ENCODE data around the gene GRIN1.
"Not testable (repeated sequence)": the region's sequence is repeated elsewhere in the genome, so short reads cannot be mapped to it uniquely, and the experiment has no call there.

GRIN1 gene

GRCh38 chr9:137110911-137111787 lies 27.8 kb upstream of the GRIN1 start:
- no peak for DNase-seq (ENCODE audit: low read depth in 2 of 2, low spot score in 1 of 2)

GRCh38 chr9:137111788-137112563 lies 27.0 kb upstream of the GRIN1 start:
- no peak for DNase-seq (ENCODE audit: low read depth in 2 of 2, low spot score in 1 of 2)

GRCh38 chr9:137112564-137113384 lies 26.2 kb upstream of the GRIN1 start:
- no peak for DNase-seq (ENCODE audit: low read depth in 2 of 2, low spot score in 1 of 2)

- no peak for DNase-seq (ENCODE audit: low read depth in 2 of 2, low spot score in 1 of 2)
Measured at GRCh38 chr9:137113385-137114159, 25.4 kb upstream of the GRIN1 start.

- DNase-seq (ENCODE audit: low read depth in 2 of 2, low spot score in 1 of 2), result no peak
Measured at GRCh38 chr9:137114220-137114612, 24.7 kb upstream of the GRIN1 start.

- DNase-seq (ENCODE audit: low read depth in 2 of 2, low spot score in 1 of 2), result peak; percentile 56 to 63
Measured at GRCh38 chr9:137114613-137115393, 24.2 kb upstream of the GRIN1 start, which contains the start of gene DPP7. DPP7 (minus strand) TSS chr9:137114733; CDS start chr9:137114713, 20 bp downstream.

- DNase-seq (ENCODE audit: low read depth in 2 of 2, low spot score in 1 of 2), result no peak
Measured at GRCh38 chr9:137115394-137116026, 23.4 kb upstream of the GRIN1 start.

- DNase-seq (ENCODE audit: low read depth in 2 of 2, low spot score in 1 of 2), result no peak
Measured at GRCh38 chr9:137116027-137116507, 22.9 kb upstream of the GRIN1 start.

- DNase-seq (ENCODE audit: low read depth in 2 of 2, low spot score in 1 of 2), result no peak
Measured at GRCh38 chr9:137116728-137117127, 22.2 kb upstream of the GRIN1 start.

- DNase-seq (ENCODE audit: low read depth in 2 of 2, low spot score in 1 of 2), result no peak
Measured at GRCh38 chr9:137117269-137117731, 21.7 kb upstream of the GRIN1 start.

- not testable (repeated sequence) for DNase-seq (ENCODE audit: low read depth in 2 of 2, low spot score in 1 of 2)
Measured at GRCh38 chr9:137118092-137118603, 20.8 kb upstream of the GRIN1 start.

- not testable (repeated sequence) for DNase-seq (ENCODE audit: low read depth in 2 of 2, low spot score in 1 of 2)
Measured at GRCh38 chr9:137121927-137122795, 16.8 kb upstream of the GRIN1 start.

- DNase-seq (ENCODE audit: low read depth in 2 of 2, low spot score in 1 of 2), result not testable (repeated sequence)
Measured at GRCh38 chr9:137122796-137123467, 16.0 kb upstream of the GRIN1 start.

GRCh38 chr9:137123468-137123837 lies 15.5 kb upstream of the GRIN1 start:
- DNase-seq (ENCODE audit: low read depth in 2 of 2, low spot score in 1 of 2), result no peak

- DNase-seq (ENCODE audit: low read depth in 2 of 2, low spot score in 1 of 2), result not testable (repeated sequence)
Measured at GRCh38 chr9:137123952-137124462, 14.9 kb upstream of the GRIN1 start.

GRCh38 chr9:137126786-137127185 lies 12.2 kb upstream of the GRIN1 start:
- DNase-seq (ENCODE audit: low read depth in 2 of 2, low spot score in 1 of 2), result no peak
